Stimulated activated CD4-positive, alpha-beta T cell treated with anti-CD3 and anti-CD28 coated beads, Interleukin-2, amount 100 ng/mL, for 48 hours (primary cell): ENCODE results near the gene KIAA0232.
"Not testable (repeated sequence)": the region's sequence is repeated elsewhere in the genome, so short reads cannot be mapped to it uniquely, and the experiment has no call there.

Experiments used
- DNase-seq, 2 donors: peaks; one replicate each; pipeline ENCODE4 v3.0.0-alpha.2; 2020

The KIAA0232 gene

GRCh38 chr4:6808259-6808658 lies 25.7 kb downstream of the KIAA0232 start:
- DNase-seq, result no peak

DNA sequence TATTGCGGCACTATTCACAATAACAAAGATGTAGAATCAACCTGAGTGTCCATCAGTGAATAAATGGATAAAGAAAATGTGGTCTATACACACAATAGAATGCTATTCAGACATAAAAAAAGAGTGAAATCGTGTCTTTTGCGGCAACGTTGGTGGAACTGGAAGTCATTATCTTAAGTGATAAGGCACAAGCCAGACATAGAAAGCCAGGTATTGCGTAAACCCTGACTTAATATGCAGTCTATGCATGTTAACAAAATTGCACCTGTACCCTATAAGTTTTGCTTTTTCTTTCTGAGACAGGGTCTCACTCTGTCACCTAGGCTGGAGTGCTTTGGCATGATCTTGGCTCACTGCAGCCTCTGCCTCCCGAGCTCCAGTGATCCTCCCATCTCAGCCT lies 28.6 kb downstream of the KIAA0232 start:
- no peak for DNase-seq

GRCh38 chr4:6812766-6813165 lies 30.2 kb downstream of the KIAA0232 start:
- DNase-seq, result no peak

DNA sequence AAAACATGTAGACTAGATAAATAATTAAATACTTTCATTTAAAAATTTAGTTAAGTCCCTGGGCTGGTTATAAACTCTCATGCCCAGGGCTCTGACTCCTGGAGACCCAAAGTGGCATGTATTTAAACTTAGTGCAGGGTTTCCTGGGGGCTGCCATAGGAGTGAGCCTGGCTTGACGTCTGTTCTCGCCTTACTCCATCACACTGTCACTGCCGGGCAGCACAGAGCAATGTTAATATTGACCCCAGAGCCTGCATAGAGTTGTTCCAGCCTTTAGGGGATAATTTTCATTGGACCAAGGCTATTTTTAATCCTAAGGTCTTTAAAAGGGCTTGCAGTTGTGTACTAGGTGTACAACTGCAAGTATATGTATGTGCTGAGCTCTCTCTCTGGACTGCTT lies 31.2 kb downstream of the KIAA0232 start:
- no peak for DNase-seq

GRCh38 chr4:6815029-6815836 lies 32.7 kb downstream of the KIAA0232 start:
- no peak for DNase-seq

DNA sequence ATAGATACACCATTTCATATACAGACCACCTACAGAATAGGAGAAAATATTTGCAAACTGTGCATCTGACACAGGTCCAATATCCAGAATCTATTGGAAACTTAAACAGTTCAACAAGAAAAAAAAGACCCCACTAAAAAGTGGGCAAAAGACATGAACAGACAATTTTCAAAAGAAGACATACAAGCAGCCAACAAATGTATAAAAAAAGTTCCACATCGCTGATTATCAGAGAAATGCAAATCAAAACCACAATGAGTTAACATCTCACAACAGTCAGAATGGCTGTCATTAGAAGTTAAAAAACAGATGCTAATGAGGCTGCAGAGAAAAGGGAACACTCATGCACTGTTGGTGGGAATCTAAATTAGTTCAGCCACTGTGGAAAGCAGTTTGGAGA lies 36.8 kb downstream of the KIAA0232 start:
- no peak for DNase-seq

- DNase-seq, result no peak
Measured at GRCh38 chr4:6820695-6821094, 38.2 kb downstream of the KIAA0232 start.

DNA sequence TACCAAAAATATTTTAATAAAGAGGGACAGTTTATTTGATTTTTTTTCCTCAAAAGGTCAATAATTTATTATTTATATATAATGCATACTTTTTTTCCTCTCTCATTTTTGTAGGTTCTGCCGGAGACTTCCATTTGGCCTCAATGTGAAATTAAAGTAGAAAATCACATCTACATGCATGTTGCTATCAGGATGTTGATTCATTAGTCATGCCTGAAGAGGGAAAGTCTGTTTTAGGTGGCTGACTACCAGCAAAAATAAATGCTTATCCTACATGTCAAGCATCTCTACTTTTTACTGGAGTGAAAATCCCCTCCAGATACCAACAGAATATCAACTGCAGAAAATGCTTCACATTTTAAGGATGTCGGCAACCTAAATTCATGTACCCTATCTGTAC lies 41.5 kb downstream of the KIAA0232 start:
- DNase-seq, result no peak

- no peak for DNase-seq
Measured at GRCh38 chr4:6824772-6825402, 42.4 kb downstream of the KIAA0232 start.

GRCh38 chr4:6825403-6825802 lies 42.9 kb downstream of the KIAA0232 start:
- DNase-seq, result no peak

- DNase-seq, result no peak
Measured at GRCh38 chr4:6826781-6827508, 44.4 kb downstream of the KIAA0232 start.

GRCh38 chr4:6829086-6829485 lies 46.6 kb downstream of the KIAA0232 start:
- DNase-seq, result no peak

DNA sequence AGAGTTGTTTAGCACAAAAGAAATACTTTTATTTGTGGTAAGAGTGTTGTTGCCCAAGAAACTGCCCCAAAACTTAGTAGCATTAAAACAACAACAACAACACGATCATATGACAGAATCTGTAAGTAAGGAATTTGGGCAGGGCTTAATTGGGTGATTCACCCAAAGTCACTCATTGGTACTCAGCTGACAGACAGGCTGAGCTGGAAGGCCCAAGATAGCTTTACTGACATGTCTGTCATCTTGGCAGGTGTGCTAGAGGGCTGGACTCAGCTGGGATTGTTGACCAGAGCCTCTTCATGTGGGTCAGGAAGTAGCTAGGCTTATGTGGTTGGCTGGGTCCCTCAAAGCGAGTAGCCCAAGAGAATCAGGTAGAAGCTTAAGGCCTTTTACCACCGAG lies 52.3 kb downstream of the KIAA0232 start:
- no peak for DNase-seq

DNA sequence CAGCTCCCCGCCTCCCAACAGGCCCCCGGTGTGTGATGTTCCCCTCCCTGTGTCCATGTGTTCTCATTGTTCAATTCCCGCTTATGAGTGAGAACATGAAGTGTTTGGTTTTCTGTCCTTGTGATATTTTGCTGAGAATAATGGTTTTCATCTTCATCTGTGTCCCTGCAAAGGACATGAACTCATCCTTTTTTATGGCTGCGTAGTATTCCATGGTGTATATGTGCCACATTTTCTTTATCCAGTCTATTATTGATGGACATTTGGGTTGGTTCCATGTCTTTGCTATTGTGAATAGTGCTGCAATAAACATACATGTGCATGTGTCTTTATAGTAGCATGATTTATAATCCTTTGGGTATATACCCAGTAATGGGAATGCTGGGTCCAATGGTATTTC lies 53.1 kb downstream of the KIAA0232 start:
- not testable (repeated sequence) for DNase-seq

GRCh38 chr4:6837106-6837505 lies 54.6 kb downstream of the KIAA0232 start:
- not testable (repeated sequence) for DNase-seq

DNA sequence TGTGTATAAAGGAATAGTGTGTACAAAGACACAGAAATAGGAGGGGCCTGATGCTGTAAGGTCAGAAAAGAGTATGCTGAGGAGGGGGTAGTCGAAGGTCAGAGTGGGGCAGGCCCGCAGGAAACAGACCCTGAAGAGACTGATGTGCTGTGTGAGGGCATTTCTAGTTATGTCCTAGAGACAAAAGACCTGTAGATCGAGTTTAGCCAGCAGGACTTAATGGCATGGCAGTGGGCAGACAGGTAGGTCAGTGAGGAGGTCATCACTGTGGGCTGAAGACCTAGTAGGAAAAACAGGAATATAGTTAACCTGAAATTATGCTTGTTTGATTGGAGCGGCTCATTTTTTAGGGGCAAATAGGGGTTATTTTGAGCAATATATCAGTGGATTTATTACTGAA lies 57.1 kb downstream of the KIAA0232 start:
- DNase-seq, result no peak

- no peak for DNase-seq
Measured at GRCh38 chr4:6840062-6840976, 57.8 kb downstream of the KIAA0232 start.

- no peak for DNase-seq
Measured at GRCh38 chr4:6845027-6845426, 62.5 kb downstream of the KIAA0232 start.

DNA sequence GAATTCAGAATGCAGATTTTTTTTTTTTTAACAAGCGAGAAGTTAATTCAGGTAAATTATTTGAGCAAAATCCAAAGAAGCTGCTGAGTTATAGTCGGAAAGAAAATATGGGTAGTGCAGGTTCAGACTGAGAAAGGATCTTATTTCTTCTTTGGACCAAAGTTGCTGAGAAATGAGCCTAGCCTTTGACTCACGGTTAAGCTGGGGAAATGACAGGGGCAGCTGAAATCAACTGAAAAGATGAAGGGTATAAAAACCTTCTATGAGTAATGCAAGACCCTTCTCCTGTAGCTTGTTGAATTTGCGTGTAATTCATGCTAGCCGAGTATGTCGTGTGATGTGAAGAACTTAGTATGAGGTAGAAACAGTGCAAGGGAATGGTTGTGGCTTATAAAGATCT lies 63.0 kb downstream of the KIAA0232 start:
- no peak for DNase-seq

DNA sequence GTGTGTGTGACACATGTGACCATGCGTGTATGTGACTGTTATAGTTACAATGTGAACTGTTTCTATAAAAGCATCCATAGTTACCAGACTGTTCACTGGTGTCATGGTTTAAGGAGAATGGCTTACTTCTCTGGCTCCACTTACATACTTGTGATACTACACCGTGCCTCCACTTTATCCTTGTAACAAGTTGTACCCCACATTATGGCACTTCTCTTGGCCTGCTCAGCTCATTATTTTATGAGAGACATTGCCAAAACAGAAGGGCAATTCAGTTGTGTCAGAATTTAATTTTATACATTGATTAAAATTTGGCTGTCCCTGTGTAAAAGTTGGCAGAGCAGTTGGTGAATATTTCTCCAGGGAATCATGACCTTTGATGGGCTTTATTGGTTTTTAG lies 64.7 kb downstream of the KIAA0232 start:
- DNase-seq, result no peak

DNA sequence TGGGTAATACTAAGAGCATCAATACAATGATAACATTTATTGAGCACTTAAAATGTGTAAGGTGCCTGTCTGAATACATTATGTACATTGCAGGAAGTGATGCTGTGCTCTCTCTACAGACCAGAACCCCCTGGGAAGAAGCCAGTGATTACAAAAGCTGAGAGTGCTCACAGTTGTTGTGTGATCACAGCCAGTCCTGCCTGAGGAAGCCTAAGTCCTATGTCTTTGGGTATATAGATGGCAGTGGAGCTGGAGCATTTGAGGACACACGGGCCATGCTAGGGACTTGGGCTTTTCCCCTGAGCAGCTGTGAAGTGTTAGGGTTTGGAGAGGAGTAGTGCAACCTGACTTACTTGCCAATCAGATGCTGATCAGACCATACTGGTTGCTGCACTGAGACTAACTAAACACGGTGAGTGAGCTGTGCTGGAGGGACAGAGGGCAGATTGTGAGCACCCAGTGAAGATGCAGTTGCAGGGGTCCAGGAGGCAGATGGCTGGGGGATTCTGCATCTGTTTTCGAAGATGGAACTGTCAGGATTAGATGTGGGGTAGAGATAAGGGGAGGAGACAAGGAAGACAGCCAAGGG lies 66.3 kb downstream of the KIAA0232 start:
- no peak for DNase-seq

GRCh38 chr4:6849691-6850090 lies 67.2 kb downstream of the KIAA0232 start:
- DNase-seq, result no peak
